H1 (cell line): ENCODE results near the gene PRKCZ. TPM values are rescaled to one million over a fixed set of nuclear protein-coding genes. Genes with fewer than 3 reads are reported as not detected.
A peak's percentile ranks its signal among the peaks of the same experiment; 100 is the strongest.

Experiments used
- CTCF ChIA-PET: fragments of 300-600 bp; sonication (Branson Sonifier 250); formaldehyde crosslinking; loops from one replicate; lab custom pipeline; 2021; ENCODE audit not compliant: partially characterized antibody; lab: Charles Lee
- POLR2A ChIA-PET: fragments of 300-600 bp; sonication (Branson Sonifier 250); formaldehyde crosslinking; loops from one replicate; lab custom pipeline; 2021; ENCODE audit warnings: inconsistent platforms; ENCODE audit not compliant: partially characterized antibody; lab: Charles Lee
- DNase-seq, 2 experiments: peaks; one replicate each; pipeline versions ENCODE4 v3.0.0 to v3.0.0-alpha.2; 2010 to 2022; ENCODE audit warnings: low spot score in 2 of 2, low read depth in 1 of 2, mixed read lengths in 1 of 2
- FAIRE-seq: peaks from 2 replicates; lab custom pipeline; 2011; peaks lifted over from hg19 to GRCh38; lab: Jason Lieb, UNC
- H2AFZ ChIP-seq: 2 replicates; pipeline ENCODE4 v1.8.1; 2012; ENCODE audit warnings: low read length, inconsistent platforms
- H2AK5ac ChIP-seq: 2 replicates; pipeline ENCODE4 v1.6.1; 2013; ENCODE audit warnings: low read depth, low read length
- H2BK120ac ChIP-seq: replicated peaks from 2 replicates; pipeline ENCODE3; 2013; ENCODE audit warnings: low read depth, low read length, inconsistent platforms
- H2BK12ac ChIP-seq: 2 replicates; pipeline ENCODE4 v1.6.1; 2013; ENCODE audit warnings: low read depth, low read length
- H2BK15ac ChIP-seq: 2 replicates; pipeline ENCODE4 v1.6.1; 2013; ENCODE audit warnings: low read length
- H2BK20ac ChIP-seq: 2 replicates; pipeline ENCODE4 v1.6.1; 2013; ENCODE audit warnings: low read length
- H2BK5ac ChIP-seq: 2 replicates; pipeline ENCODE4 v1.6.1; 2013; ENCODE audit warnings: low read depth, low read length
- H3K14ac ChIP-seq: 2 replicates; pipeline ENCODE4 v1.6.1; 2013; ENCODE audit warnings: inconsistent platforms; ENCODE audit not compliant: insufficient read length
- H3K18ac ChIP-seq: 2 replicates; pipeline ENCODE4 v1.6.1; 2013; ENCODE audit warnings: low read length; ENCODE audit errors: extremely low read depth
- H3K23ac ChIP-seq: 2 replicates; pipeline ENCODE4 v1.6.1; 2013; ENCODE audit warnings: inconsistent platforms; ENCODE audit not compliant: insufficient read length
- H3K23me2 ChIP-seq: 2 replicates; pipeline ENCODE4 v1.6.1; 2013; ENCODE audit warnings: low read depth, low read length
- H3K27ac ChIP-seq: 2 replicates; pipeline ENCODE4 v1.6.1; 2011; ENCODE audit warnings: low read depth, low read length, inconsistent platforms
- H3K27me3 ChIP-seq, 4 experiments: replicated peaks in 1 of 4; 1 replicate in 1 of 4; 2 replicates in 3 of 4; pipeline versions ENCODE4 v1.6.1 to v1.8.1; 2011 to 2013; ENCODE audit warnings: low read length in 3 of 4, mild to moderate bottlenecking in 3 of 4, inconsistent platforms in 2 of 4, mixed read lengths in 2 of 4, moderate library complexity in 1 of 4; ENCODE audit not compliant: control insufficient read depth in 3 of 4, insufficient read depth in 3 of 4; ENCODE audit errors: extremely low read depth in 1 of 4
- H3K36me3 ChIP-seq, 4 experiments: 2 replicates each; pipeline versions ENCODE4 v1.6.1 to v1.8.1; 2011 to 2013; ENCODE audit warnings: mild to moderate bottlenecking in 4 of 4, low read length in 3 of 4, moderate library complexity in 2 of 4, control low read depth in 1 of 4, inconsistent platforms in 1 of 4; ENCODE audit not compliant: insufficient read depth in 4 of 4, control insufficient read depth in 2 of 4
- H3K4ac ChIP-seq: replicated peaks from 2 replicates; pipeline ENCODE3; 2013; ENCODE audit warnings: low read length, low read depth, mixed read lengths, inconsistent platforms; ENCODE audit not compliant: insufficient read length
- H3K4me1 ChIP-seq, 4 experiments: replicated peaks in 1 of 4; 1 replicate in 1 of 4; 2 replicates in 3 of 4; pipeline versions ENCODE4 v1.6.1 to v1.8.1; 2011 to 2013; ENCODE audit warnings: low read length in 3 of 4, inconsistent platforms in 2 of 4, mixed read lengths in 1 of 4; ENCODE audit not compliant: insufficient read depth in 4 of 4, control insufficient read depth in 3 of 4
- H3K4me2 ChIP-seq, 2 experiments: 2 replicates each; pipeline versions ENCODE4 v1.6.1 to v1.8.1; 2011 to 2013; ENCODE audit warnings: low read depth in 2 of 2, low read length in 2 of 2, control low read depth in 1 of 2, inconsistent platforms in 1 of 2, mild to moderate bottlenecking in 1 of 2; ENCODE audit not compliant: insufficient read depth in 1 of 2
- H3K4me3 ChIP-seq, 4 experiments: fragments of 200-600, 300-600 bp in 1 of 4; sonication (generic), shearing (Covaris generic), sonication (Bioruptor Twin) in 1 of 4; 2 replicates each; pipeline versions ENCODE4 v1.5.1 to v1.8.1; 2011 to 2016; ENCODE audit warnings: low read length in 4 of 4, low read depth in 3 of 4, control low read depth in 2 of 4, inconsistent platforms in 2 of 4, mild to moderate bottlenecking in 2 of 4, mixed read lengths in 1 of 4, moderate library complexity in 1 of 4; ENCODE audit not compliant: insufficient read depth in 2 of 4; ENCODE audit errors: extremely low read depth in 1 of 4
- H3K56ac ChIP-seq: replicated peaks from 2 replicates; pipeline ENCODE3; 2013; ENCODE audit warnings: low read depth, mild to moderate bottlenecking, mixed read lengths, low read length, inconsistent platforms; ENCODE audit not compliant: insufficient read length
- H3K79me1 ChIP-seq: 2 replicates; pipeline ENCODE4 v1.6.1; 2013; ENCODE audit warnings: low read depth, low read length, control low read depth
- H3K79me2 ChIP-seq, 2 experiments: 2 replicates each; pipeline versions ENCODE4 v1.6.1 to v1.8.1; 2012 to 2013; ENCODE audit warnings: low read length in 2 of 2, mild to moderate bottlenecking in 2 of 2, inconsistent platforms in 1 of 2; ENCODE audit not compliant: insufficient read depth in 2 of 2, control insufficient read depth in 1 of 2
- H3K9ac ChIP-seq, 4 experiments: replicated peaks in 1 of 4; 1 replicate in 1 of 4; 2 replicates in 3 of 4; pipeline versions ENCODE4 v1.6.1 to v1.8.1; 2011 to 2013; ENCODE audit warnings: low read depth in 3 of 4, low read length in 3 of 4, control low read depth in 2 of 4, mild to moderate bottlenecking in 2 of 4, moderate library complexity in 2 of 4, inconsistent platforms in 1 of 4; ENCODE audit errors: extremely low read depth in 1 of 4
- H3K9me3 ChIP-seq, 2 experiments: 2 replicates each; pipeline versions ENCODE4 v1.6.1 to v1.8.1; 2012 to 2013; ENCODE audit warnings: mild to moderate bottlenecking in 2 of 2, moderate library complexity in 2 of 2, control low read depth in 1 of 2, inconsistent platforms in 1 of 2, low read depth in 1 of 2, low read length in 1 of 2, mixed read lengths in 1 of 2; ENCODE audit not compliant: insufficient read depth in 2 of 2
- H4K20me1 ChIP-seq, 2 experiments: replicated peaks in 1 of 2; 2 replicates each; pipeline versions ENCODE3 to v1.8.1; 2011 to 2013; ENCODE audit warnings: inconsistent platforms in 2 of 2, low read length in 2 of 2, mild to moderate bottlenecking in 1 of 2; ENCODE audit not compliant: insufficient read depth in 2 of 2, control insufficient read depth in 1 of 2
- H4K5ac ChIP-seq: 2 replicates; pipeline ENCODE4 v1.6.1; 2013; ENCODE audit warnings: low read length, low read depth, mixed read lengths, inconsistent platforms; ENCODE audit not compliant: insufficient read length
- H4K8ac ChIP-seq: 2 replicates; pipeline ENCODE4 v1.8.0; 2013; ENCODE audit warnings: mild to moderate bottlenecking, moderate library complexity, low read length, inconsistent platforms; ENCODE audit not compliant: insufficient read depth; ENCODE audit errors: extremely low read depth
- H4K91ac ChIP-seq: replicated peaks from 2 replicates; pipeline ENCODE3; 2013; ENCODE audit warnings: low read length, mixed read lengths, inconsistent platforms; ENCODE audit not compliant: insufficient read length
- CTBP2 ChIP-seq: IDR thresholded peaks from 2 replicates; pipeline ENCODE4 v1.7.0; 2011; ENCODE audit warnings: borderline replicate concordance, mild to moderate bottlenecking, moderate library complexity, mixed read lengths, low read length; ENCODE audit not compliant: insufficient read depth, insufficient read length
- RFX5 ChIP-seq: IDR thresholded peaks from 2 replicates; pipeline ENCODE4 v1.6.1; 2011; ENCODE audit warnings: low read depth, low read length, improper control_type of control experiment, borderline replicate concordance
- SIX5 ChIP-seq: IDR thresholded peaks from 2 replicates; pipeline ENCODE4 v1.6.1; 2011; ENCODE audit warnings: mild to moderate bottlenecking, low read depth, low read length
- WGBS, 2 experiments: shearing (Covaris generic) in 1 of 2; methylation state at CpG; one replicate each; pipeline versions ENCODE4 v1.1.6 to v1.1.7; 2013 to 2015; ENCODE audit warnings: low lambda C conversion rate in 2 of 2, mixed read lengths in 2 of 2, inconsistent platforms in 1 of 2, low coverage in 1 of 2, missing lambda C conversion rate in 1 of 2; ENCODE audit not compliant: insufficient replicate concordance in 2 of 2, insufficient coverage in 1 of 2, insufficient read length in 1 of 2; ENCODE audit errors: extremely low coverage in 1 of 2, missing lambda C conversion rate in 1 of 2; 5-methylcytosine and 5-hydroxymethylcytosine counted together
- polyA plus RNA-seq, 7 experiments: library from polyadenylated mRNA; depleted of rRNA in 3 of 7; stranded (reverse) in 5 of 7; unstranded in 2 of 7; fragments of >200 nt in 5 of 7; fragments of 200-250 nt in 2 of 7; gene quantifications; 1 replicate in 5 of 7; 2 replicates in 1 of 7; 4 replicates in 1 of 7; pipeline versions ENCODE4 v1.2.1 to v1.2.3, GENCODE V29; 2011 to 2013; ENCODE audit warnings: missing spikeins in 2 of 7, mixed read lengths in 2 of 7
- total RNA-seq: library from RNA; stranded (reverse); fragmentation: NEBNext Ultra II Directional; extraction: Animal tissue kit (Norgen Biotek cat#: 25700); gene quantifications from 2 replicates; pipeline ENCODE4 v1.2.1, GENCODE V29; 2021
- TF ChIP-seq, protein P1 (sequence below): IDR thresholded peaks from 2 replicates; pipeline ENCODE4 v1.6.1; 2011; ENCODE audit warnings: low read length, improper control_type of control experiment
- TF ChIP-seq, protein P2 (sequence below): IDR thresholded peaks from 2 replicates; pipeline ENCODE4 v1.6.1; 2011; ENCODE audit warnings: low read depth, mild to moderate bottlenecking, low read length; ENCODE audit not compliant: insufficient read depth

PRKCZ gene
- total and polyA plus RNA-seq, 2 of the 8 experiments (the other 6 are each of a cell fraction or from before 2014, with no cell fraction given) = 37.4 to 45.1 TPM

DNA sequence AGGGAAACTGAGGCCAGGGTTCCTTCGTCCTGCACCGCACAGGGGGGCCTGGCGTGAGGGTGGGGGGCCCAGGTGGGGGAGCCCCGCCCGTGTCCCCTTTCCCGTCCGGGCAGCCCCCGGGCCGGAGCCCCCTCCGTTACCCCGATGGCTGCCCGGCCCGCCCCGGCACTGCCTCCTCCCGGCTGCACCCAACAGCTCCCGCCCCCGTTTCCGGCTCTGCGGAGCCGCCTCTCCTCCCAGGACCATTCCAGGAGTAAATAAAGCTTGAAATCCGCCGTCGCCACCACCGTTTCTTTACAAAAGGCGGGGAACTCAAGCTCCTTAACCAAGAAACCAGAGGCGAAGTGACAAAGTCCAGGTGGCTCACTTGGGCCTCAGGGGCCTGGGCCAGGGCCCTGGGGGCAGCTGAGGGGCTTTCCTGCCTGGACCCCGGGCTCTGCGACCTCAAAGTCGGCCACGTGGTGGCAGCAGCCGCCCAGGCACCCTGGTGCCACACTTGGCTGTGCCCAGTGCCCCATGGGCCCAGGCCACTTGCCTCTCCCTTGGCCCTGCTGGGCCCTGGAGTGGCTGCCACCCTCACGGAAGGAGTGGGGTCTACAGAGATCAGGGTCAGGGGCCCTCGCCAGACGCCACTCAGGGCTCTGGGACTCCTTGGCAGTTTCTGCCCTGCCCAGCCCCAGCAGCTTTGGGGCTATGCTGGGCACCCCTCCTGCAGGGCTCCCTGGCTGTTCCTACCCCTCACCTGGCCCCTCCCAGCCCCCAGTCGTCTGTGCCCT, 144.9 kb downstream of the PRKCZ start:
- Histone ChIP-seq H3K9me3 (no peaks in the 10 kb centered on the region), H4K8ac (peak overlapping the region; percentile 76)
- peak; percentile 28 for FAIRE-seq
- TF ChIP-seq SIX5 = no peak
- TF ChIP-seq, protein P1, sequence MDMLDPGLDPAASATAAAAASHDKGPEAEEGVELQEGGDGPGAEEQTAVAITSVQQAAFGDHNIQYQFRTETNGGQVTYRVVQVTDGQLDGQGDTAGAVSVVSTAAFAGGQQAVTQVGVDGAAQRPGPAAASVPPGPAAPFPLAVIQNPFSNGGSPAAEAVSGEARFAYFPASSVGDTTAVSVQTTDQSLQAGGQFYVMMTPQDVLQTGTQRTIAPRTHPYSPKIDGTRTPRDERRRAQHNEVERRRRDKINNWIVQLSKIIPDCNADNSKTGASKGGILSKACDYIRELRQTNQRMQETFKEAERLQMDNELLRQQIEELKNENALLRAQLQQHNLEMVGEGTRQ = no peak
- TF ChIP-seq CTBP2 = no peak
- TF ChIP-seq, protein P2, sequence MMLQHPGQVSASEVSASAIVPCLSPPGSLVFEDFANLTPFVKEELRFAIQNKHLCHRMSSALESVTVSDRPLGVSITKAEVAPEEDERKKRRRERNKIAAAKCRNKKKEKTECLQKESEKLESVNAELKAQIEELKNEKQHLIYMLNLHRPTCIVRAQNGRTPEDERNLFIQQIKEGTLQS = no peak
- TF ChIP-seq RFX5 = no peak

More for the DNA sequence above, 144.9 kb downstream of the PRKCZ start:
- Histone ChIP-seq H3K23ac (no peak overlapping the region), H4K20me1 (peaks cover 4 to 8% of the 10 kb centered on the region in 2 experiments), H3K4me3 (peak overlapping the region; percentile 51 to 72 (median 60)), H2BK12ac (peak overlapping the region; percentile 50; the same call in 1 of the 2 replicates), H2BK20ac (no peak overlapping the region), H4K91ac (peak overlapping the region; percentile 81), H3K27me3 (no peaks in the 10 kb centered on the region), H3K23me2 (peaks cover 1% of the 10 kb centered on the region; the same call in 1 of the 2 replicates), H3K4me2 (peak overlapping the region; percentile 1 to 71), H3K9ac (peak overlapping the region in 1 of 4 experiments; percentile 8; a peak in 1 of 7 replicates), H2BK120ac (peak overlapping the region; percentile 43), H2BK15ac (no peak overlapping the region), H3K4me1 (peaks cover 0 to 17% (median 6%) of the 10 kb centered on the region in 4 experiments; a peak in 5 of 7 replicates), H2BK5ac (peak overlapping the region; percentile 75; the same call in 1 of the 2 replicates), H2AK5ac (no peak overlapping the region), H3K27ac (peak overlapping the region; percentile 9; the same call in 1 of the 2 replicates), H3K79me1 (peaks cover 2% of the 10 kb centered on the region; the same call in 1 of the 2 replicates), H3K14ac (no peak overlapping the region), H3K4ac (peak overlapping the region; percentile 69), H3K18ac (peak overlapping the region; percentile 90), H4K5ac (peak overlapping the region; percentile 92), H3K36me3 (peaks cover 0 to 3% (median 1%) of the 10 kb centered on the region in 4 experiments; a peak in 3 of 8 replicates), H3K56ac (peak overlapping the region; percentile 59), H3K79me2 (peaks cover 0 to 26% of the 10 kb centered on the region in 2 experiments; a peak in 1 of 4 replicates), H2AFZ (no peak overlapping the region; the same call in 1 of the 2 replicates)
- POLR2A ChIA-PET = interaction anchor here (0.6 to 2.1 kb wide), 11 partner anchors 9 to 187 kb away, joined by 3 to 16 read pairs (median 4); no protein-coding TSS in a partner anchor
- WGBS, 2 experiments = 8% methylated on average over 14 of the region's 35 CpGs; no CpG with 5 or more reads in 1 of the 2 experiments
- CTCF ChIA-PET = interaction anchor here (0.7 to 14.1 kb wide), 41 partner anchors 9 to 247 kb away, joined by 3 to 154 read pairs (median 5); no protein-coding TSS in a partner anchor
- DNase-seq = peak; percentile 65 to 95
